GM12891 (cell line): ENCODE measurements around the gene ERCC3.

Experiments used
- PAX5 ChIP-seq: IDR thresholded peaks from 2 replicates; pipeline ENCODE4 v1.6.1; 2011; ENCODE audit warnings: low read length, moderate library complexity, mild to moderate bottlenecking; ENCODE audit not compliant: insufficient read depth, severe bottlenecking
- POLR2A ChIP-seq: IDR thresholded peaks from 2 replicates; pipeline ENCODE4 v1.6.1; 2011; ENCODE audit warnings: low read depth, low read length, control low read depth
- POLR2AphosphoS5 ChIP-seq: IDR thresholded peaks from 2 replicates; pipeline ENCODE4 v1.6.1; 2011; ENCODE audit warnings: low read depth, low read length, control low read depth
- POU2F2 ChIP-seq: IDR thresholded peaks from 2 replicates; pipeline ENCODE4 v1.6.1; 2011; ENCODE audit warnings: low read depth, mild to moderate bottlenecking, control low read depth, low read length, moderate library complexity
- SPI1 ChIP-seq: IDR thresholded peaks from 2 replicates; pipeline ENCODE4 v1.6.1; 2011; ENCODE audit warnings: low read depth, low read length, control low read depth
- TAF1 ChIP-seq: IDR thresholded peaks from 2 replicates; pipeline ENCODE4 v1.6.1; 2011; ENCODE audit warnings: low read depth, low read length, control low read depth

GRCh38 chr2:127313406-127313805 is 19.5 kb upstream of the ERCC3 start:
- no peak for TF ChIP-seq POLR2AphosphoS5
- no peak for TF ChIP-seq POLR2A
- TF ChIP-seq SPI1: peak; percentile 99
- no peak for TF ChIP-seq TAF1
- no peak for TF ChIP-seq PAX5
- TF ChIP-seq POU2F2: peak; percentile 36; the same call in 1 of the 2 replicates
